K562 (cell line): ENCODE measurements around the gene MRRF. TPM values are rescaled to one million over a fixed set of nuclear protein-coding genes. Genes with fewer than 3 reads are reported as not detected.

Experiments used
- ATAC-seq: fragments of 200-7000 bp; cut with Tn5 transposase; 3 replicates; pipeline ENCODE4 v1.9.1; 2020; ENCODE audit warnings: moderate library complexity
- BruUV-seq: library from RNA; stranded (reverse); fragments of 400-500 nt; replicated peaks from 2 replicates; lab custom pipeline; 2021; lab: Mats Ljungman, UMichigan
- CTCF ChIA-PET: fragments of 300-600 bp; formaldehyde crosslinking; extraction: SDS; loops from one replicate; lab custom pipeline; 2021; ENCODE audit warnings: low intra/inter-chr PET ratio; lab: Yijun Ruan, JAX
- POLR2A ChIA-PET: fragments of 300-600, 350-650 bp; sonication (Branson Sonifier 250); formaldehyde crosslinking; extraction: SDS; loops from one replicate; lab custom pipeline; 2021; ENCODE audit warnings: antibody characterized with exemption, inconsistent platforms; lab: Yijun Ruan, JAX
- DNase-seq, 4 experiments: peaks; one replicate each; pipeline versions ENCODE4 v3.0.0 to v3.0.0-alpha.2; 2011 to 2018; ENCODE audit warnings: low spot score in 3 of 4, mixed read lengths in 3 of 4; ENCODE audit errors: extremely low read depth in 1 of 4
- FAIRE-seq: peaks from 2 replicates; lab custom pipeline; 2011; peaks lifted over from hg19 to GRCh38; lab: Jason Lieb, UNC
- H2AFZ ChIP-seq: 2 replicates; pipeline ENCODE4 v1.6.0; 2011; ENCODE audit warnings: low read depth, low read length, control low read depth, inconsistent platforms
- H3K27ac ChIP-seq: fragments of 200-600 bp; 3 replicates; pipeline ENCODE4 v1.8.0; 2011; ENCODE audit warnings: low read depth, mild to moderate bottlenecking, control low read depth, inconsistent platforms, low read length, moderate library complexity, mixed read lengths; ENCODE audit errors: extremely low read depth
- H3K27me3 ChIP-seq, 2 experiments: fragments of 300-600 bp in 1 of 2; 2 replicates in 1 of 2; 3 replicates in 1 of 2; pipeline versions ENCODE4 v1.6.0 to v1.8.0; 2011; ENCODE audit warnings: inconsistent platforms in 2 of 2, low read length in 2 of 2, mild to moderate bottlenecking in 1 of 2, mixed read lengths in 1 of 2, moderate library complexity in 1 of 2; ENCODE audit not compliant: control insufficient read depth in 2 of 2, insufficient read depth in 2 of 2
- H3K36me3 ChIP-seq: fragments of 300-600 bp; 3 replicates; pipeline ENCODE4 v1.8.0; 2011; ENCODE audit warnings: mild to moderate bottlenecking, low read length, inconsistent platforms; ENCODE audit not compliant: control insufficient read depth, insufficient read depth
- H3K4me1 ChIP-seq, 2 experiments: fragments of 200-600 bp in 1 of 2; replicated peaks in 1 of 2; 2 replicates in 1 of 2; 3 replicates in 1 of 2; pipeline versions ENCODE4 v1.5.1 to v1.8.0; 2011; ENCODE audit warnings: inconsistent platforms in 2 of 2, low read length in 2 of 2, mild to moderate bottlenecking in 1 of 2, mixed read lengths in 1 of 2, moderate library complexity in 1 of 2; ENCODE audit not compliant: control insufficient read depth in 2 of 2, insufficient read depth in 2 of 2
- H3K4me2 ChIP-seq: 2 replicates; pipeline ENCODE4 v1.6.1; 2011; ENCODE audit warnings: low read length, control low read depth, inconsistent platforms, mixed read lengths; ENCODE audit not compliant: insufficient read depth
- H3K4me3 ChIP-seq: fragments of 200-600 bp; sonication (generic), shearing (Covaris generic); 2 replicates; pipeline ENCODE4 v1.5.1; 2016; ENCODE audit warnings: control low read depth, inconsistent platforms
- H3K79me2 ChIP-seq: fragments of 200-600 bp; 3 replicates; pipeline ENCODE4 v1.8.0; 2011; ENCODE audit warnings: low read length, inconsistent platforms; ENCODE audit not compliant: control insufficient read depth, insufficient read depth
- H3K9ac ChIP-seq, 2 experiments: 2 replicates each; pipeline versions ENCODE4 v1.6.0 to v1.6.1; 2011; ENCODE audit warnings: low read depth in 2 of 2, low read length in 2 of 2, control low read depth in 1 of 2, inconsistent platforms in 1 of 2, mild to moderate bottlenecking in 1 of 2, mixed read lengths in 1 of 2; ENCODE audit not compliant: insufficient read depth in 1 of 2
- H3K9me1 ChIP-seq: one replicate; pipeline ENCODE4 v1.6.0; 2011; ENCODE audit warnings: inconsistent platforms, mild to moderate bottlenecking, low read length, moderate library complexity; ENCODE audit not compliant: control insufficient read depth, insufficient read depth
- H3K9me3 ChIP-seq: replicated peaks from 2 replicates; pipeline ENCODE4 v1.5.1; 2011; ENCODE audit warnings: low read depth, low read length, inconsistent platforms; ENCODE audit not compliant: control insufficient read depth, insufficient read depth
- H4K20me1 ChIP-seq: replicated peaks from 2 replicates; pipeline ENCODE4 v1.6.1; 2011; ENCODE audit warnings: low read length, inconsistent platforms, mixed read lengths; ENCODE audit not compliant: control insufficient read depth, insufficient read depth
- MYC ChIP-seq, 2 experiments: fragments of 250-450 bp in 1 of 2; sonication (Bioruptor Pico) in 1 of 2; IDR thresholded peaks; 2 replicates each; pipeline versions ENCODE4 v1.5.1 to v1.6.1; 2012 to 2021; ENCODE audit warnings: low read depth in 2 of 2, borderline replicate concordance in 1 of 2, improper control_type of control experiment in 1 of 2, low read length in 1 of 2, mild to moderate bottlenecking in 1 of 2, moderate library complexity in 1 of 2
- POLR2H ChIP-seq: IDR thresholded peaks from 2 replicates; pipeline ENCODE4 v1.6.1; 2016; ENCODE audit warnings: missing genetic modification characterization, low read depth, mild to moderate bottlenecking, control low read depth, missing compliant biosample characterization, moderate library complexity
- XRCC3 ChIP-seq: fragments of 450-650 bp; IDR thresholded peaks from 2 replicates; pipeline ENCODE4 v1.6.1; 2017; ENCODE audit warnings: mild to moderate bottlenecking, moderate library complexity
- ZNF699 ChIP-seq: fragments of 250-450 bp; sonication (Bioruptor Pico); IDR thresholded peaks from 2 replicates; pipeline ENCODE4 v1.8.0; 2021; ENCODE audit warnings: mild to moderate bottlenecking, moderate library complexity; ENCODE audit not compliant: insufficient replicate concordance
- WGBS: fragments of 100-300 bp; shearing (Covaris generic); methylation state at CpG from one replicate; pipeline ENCODE4 v1.1.6; 2016; ENCODE audit warnings: low coverage, mixed read lengths; ENCODE audit not compliant: insufficient coverage; ENCODE audit errors: missing lambda C conversion rate; 5-methylcytosine and 5-hydroxymethylcytosine counted together
- in situ Hi-C: fragments of 300-500 bp; cut with MboI; formaldehyde crosslinking; loops from 4 replicates; pipeline ENCODE4 v1.15.0; 2018; ENCODE audit warnings: inconsistent platforms, mixed read lengths
- intact Hi-C: fragments of 100-400 bp; cut with micrococcal nuclease; formaldehyde crosslinking; loops from 2 replicates; pipeline ENCODE4 v1.14.2; 2022
- polyA plus RNA-seq, 8 experiments: library from polyadenylated mRNA; depleted of rRNA in 4 of 8; stranded (reverse) in 5 of 8; unstranded in 3 of 8; fragments of >200 nt; fragmentation: Nextera tagmentation in 2 of 8; fragmentation: Illumina TruSeq in 1 of 8; extraction: Ambion mirVana in 2 of 8; extraction: Trizol in 1 of 8; gene quantifications; 2 replicates each; pipeline versions ENCODE4 v1.2.1 to v1.2.3, GENCODE V29; 2011 to 2014; ENCODE audit warnings: inconsistent platforms in 1 of 8, missing spikeins in 1 of 8
- total RNA-seq, 7 experiments: library from RNA; depleted of rRNA in 6 of 7; stranded (reverse); fragments of >200 nt in 6 of 7; fragmentation: Illumina TruSeq in 2 of 7; extraction: Trizol in 2 of 7; gene quantifications; 2 replicates each; pipeline versions ENCODE4 v1.2.1 to v1.2.3, GENCODE V29; 2011 to 2021; ENCODE audit warnings: low replicate concordance in 1 of 7

The MRRF gene
- total and polyA plus RNA-seq, 9 of the 15 experiments (the other 6 are each of a cell fraction or from before 2014, with no cell fraction given) = 55.0 to 105 (median 81.2) TPM

GRCh38 chr9:122216138-122216797 lies 48.4 kb upstream of the MRRF start:
- intact Hi-C loops = no loop called here
- Histone ChIP-seq H3K4me3 (no peak overlapping the region), H3K9me1 (no peaks in the 10 kb centered on the region)
- no peak for FAIRE-seq
- CTCF ChIA-PET = no interaction called here
- TF ChIP-seq XRCC3 (no peak), ZNF699 (CRISPR knock-in tag) (no peak), POLR2H (no peak), MYC (IDR thresholded peaks at IDR 0.05; ENCODE audit: low read depth, low read length) (no peak), MYC (CRISPR knock-in tag; IDR thresholded peaks at IDR 0.05; ENCODE audit: borderline replicate concordance, low read depth) (no peak)
- TF ChIP-seq, all 486 proteins: peak for 0
- H3K27ac ChIP-seq = no peak overlapping the region
- DNase-seq = no peak
- 67% methylated on average over 4 of the region's 4 CpGs for WGBS
- no peak overlapping the region for H3K9ac ChIP-seq
- no peak overlapping the region for H2AFZ ChIP-seq
- no peak for ATAC-seq
- H4K20me1 ChIP-seq = no peaks in the 10 kb centered on the region
- peaks cover 10% of the 10 kb centered on the region; the same call in 1 of the 3 replicates for H3K36me3 ChIP-seq
- POLR2A ChIA-PET = interaction anchor here (0.6 to 0.9 kb wide), 2 partner anchors 22 to 155 kb away, joined by 3 read pairs; partner anchors contain the start of gene PTGS1
- peaks cover 23% of the 10 kb centered on the region for H3K79me2 ChIP-seq
- H3K27me3 ChIP-seq = no peaks in the 10 kb centered on the region
- peaks cover 23 to 39% of the 10 kb centered on the region in 2 experiments; a peak in 4 of 5 replicates for H3K4me1 ChIP-seq
- in situ Hi-C loops = no loop called here
- no TSS peak for BruUV-seq
- H3K9me3 ChIP-seq = peaks cover 2% of the 10 kb centered on the region; the same call in 1 of the 2 replicates
- H3K4me2 ChIP-seq = no peak overlapping the region
